ENCODE results near the gene ANAPC1. TPM values are rescaled to one million over a fixed set of nuclear protein-coding genes. Genes with fewer than 3 reads are reported as not detected.
"Not testable (repeated sequence)": the region's sequence is repeated elsewhere in the genome, so short reads cannot be mapped to it uniquely, and the experiment has no call there.

ANAPC1 gene
- total and polyA plus RNA-seq, 7 experiments from 2014 or later = 30.6 to 77.2 (median 58.5) TPM

DNA sequence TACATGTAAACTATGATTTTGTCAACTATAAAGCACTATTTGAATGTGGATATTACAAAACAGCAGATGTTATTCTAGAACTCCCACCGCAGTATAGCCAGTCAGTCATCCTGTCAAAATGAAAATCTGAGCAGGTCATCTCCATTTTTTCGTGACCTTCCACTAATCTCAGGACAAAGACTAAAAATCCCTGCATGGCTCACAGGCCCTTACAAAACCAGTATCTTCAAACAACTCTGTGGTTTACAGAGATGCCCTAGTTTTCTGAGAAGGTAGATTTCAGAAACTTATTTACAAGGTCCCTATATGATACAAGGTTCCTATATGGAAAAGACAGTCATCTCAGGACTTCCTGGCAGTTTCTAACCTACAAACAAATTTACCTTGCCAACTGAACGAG lies 49.8 kb downstream of the ANAPC1 start:
- peaks cover 7 to 28% (median 20%) of the 10 kb centered on the region in 5 donors for H3K36me3 Mint-ChIP-seq
- H3K27ac ChIP-seq (ENCODE audit: low read depth, low read length); ATAC-seq; H3K36me3 ChIP-seq (ENCODE audit: control insufficient read depth in 2 of 3, insufficient read depth in 3 of 3, low read length in 3 of 3); H3K9me3 ChIP-seq (ENCODE audit: control insufficient read depth in 2 of 3, low read length in 3 of 3); H3K27me3 Mint-ChIP-seq; H3K27me3 ChIP-seq (ENCODE audit: control insufficient read depth in 2 of 2, insufficient read depth in 2 of 2, low read length in 2 of 2); POLR2A ChIA-PET; H3K4me3 ChIP-seq (ENCODE audit: low read length); DNase-seq; H3K9me3 Mint-ChIP-seq; H3K4me1 ChIP-seq (ENCODE audit: control insufficient read depth in 2 of 2, insufficient read depth in 2 of 2, low read length in 2 of 2); intact Hi-C loops (cut with micrococcal nuclease); CTCF ChIA-PET: not testable (repeated sequence)
- peaks cover 0 to 29% (median 4%) of the 10 kb centered on the region in 7 donors for H3K4me1 Mint-ChIP-seq
- peak overlapping the region in 3 of 9 donors; percentile 24 to 90 (median 56) for H3K27ac Mint-ChIP-seq
- peak overlapping the region in 1 of 10 donors; percentile 57 for H3K4me3 Mint-ChIP-seq

DNA sequence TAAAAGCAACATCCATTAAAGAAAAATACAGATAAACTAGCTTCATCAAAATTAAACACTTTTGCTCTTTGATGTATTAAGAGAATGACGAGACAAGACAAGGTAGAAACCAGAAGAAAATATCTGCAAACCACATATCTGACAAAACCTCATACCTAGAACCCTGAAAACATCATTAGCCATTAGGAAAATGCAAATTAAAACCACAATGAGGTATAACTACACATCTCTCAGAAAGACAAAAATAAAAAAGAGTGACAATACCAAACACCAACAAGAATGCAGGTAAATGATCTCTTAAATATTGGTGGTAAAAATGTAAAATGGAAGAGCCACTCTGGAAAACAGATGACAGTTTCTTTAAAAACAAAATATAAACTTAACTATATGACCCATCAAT lies 53.5 kb downstream of the ANAPC1 start:
- H3K9me3 Mint-ChIP-seq; POLR2A ChIA-PET; intact Hi-C loops (cut with micrococcal nuclease); CTCF ChIA-PET; DNase-seq; H3K27ac ChIP-seq (ENCODE audit: low read depth, low read length); H3K9me3 ChIP-seq (ENCODE audit: control insufficient read depth in 2 of 3, low read length in 3 of 3); H3K27me3 Mint-ChIP-seq; H3K36me3 ChIP-seq (ENCODE audit: control insufficient read depth in 2 of 3, insufficient read depth in 3 of 3, low read length in 3 of 3); H3K4me3 ChIP-seq (ENCODE audit: low read length); H3K4me1 ChIP-seq (ENCODE audit: control insufficient read depth in 2 of 2, insufficient read depth in 2 of 2, low read length in 2 of 2); ATAC-seq; H3K27me3 ChIP-seq (ENCODE audit: control insufficient read depth in 2 of 2, insufficient read depth in 2 of 2, low read length in 2 of 2): not testable (repeated sequence)
- Mint-ChIP-seq H3K36me3 (peaks cover 11 to 44% (median 29%) of the 10 kb centered on the region in 5 donors), H3K27ac (peak overlapping the region in 1 of 9 donors; percentile 38), H3K4me3 (peak overlapping the region in 1 of 10 donors; percentile 28), H3K4me1 (peaks cover 0 to 26% (median 3%) of the 10 kb centered on the region in 7 donors)

DNA sequence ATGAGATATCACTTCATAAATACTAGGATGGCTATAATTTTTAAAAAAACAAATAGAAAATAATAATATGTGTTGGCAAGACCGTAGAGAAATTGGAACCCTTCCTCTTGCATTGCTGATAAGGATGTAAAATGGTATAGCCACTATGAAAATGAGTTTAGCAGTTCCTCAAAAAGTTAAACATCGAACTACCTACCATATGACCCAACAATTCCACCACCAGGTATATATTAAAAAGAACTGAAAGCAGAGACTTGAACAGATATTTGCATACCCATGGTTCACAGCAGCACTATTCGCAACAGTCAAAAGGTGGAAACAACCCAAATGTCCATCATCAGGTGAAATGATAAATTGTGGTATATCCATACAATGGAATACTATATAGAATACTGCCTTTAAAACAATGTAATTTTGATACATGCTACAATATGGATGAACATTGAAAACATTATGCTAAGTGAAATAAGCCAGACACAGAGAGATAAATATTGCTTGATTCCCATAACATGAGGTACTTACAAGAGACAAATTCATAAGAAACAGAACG lies 55.7 kb downstream of the ANAPC1 start:
- H3K9me3 ChIP-seq (ENCODE audit: control insufficient read depth in 2 of 3, low read length in 3 of 3); H3K4me3 ChIP-seq (ENCODE audit: low read length); H3K9me3 Mint-ChIP-seq; H3K27ac Mint-ChIP-seq; H3K27ac ChIP-seq (ENCODE audit: low read depth, low read length); H3K27me3 ChIP-seq (ENCODE audit: control insufficient read depth in 2 of 2, insufficient read depth in 2 of 2, low read length in 2 of 2); intact Hi-C loops (cut with micrococcal nuclease); H3K4me1 Mint-ChIP-seq; H3K27me3 Mint-ChIP-seq; H3K4me3 Mint-ChIP-seq; POLR2A ChIA-PET; H3K4me1 ChIP-seq (ENCODE audit: control insufficient read depth in 2 of 2, insufficient read depth in 2 of 2, low read length in 2 of 2); ATAC-seq; CTCF ChIA-PET; DNase-seq: not testable (repeated sequence)
- peaks cover 8 to 42% (median 22%) of the 10 kb centered on the region in 5 donors for H3K36me3 Mint-ChIP-seq
- peaks cover 0 to 14% (median 0%) of the 10 kb centered on the region in 3 experiments for H3K36me3 ChIP-seq (ENCODE audit: control insufficient read depth in 2 of 3, insufficient read depth in 3 of 3, low read length in 3 of 3)

DNA sequence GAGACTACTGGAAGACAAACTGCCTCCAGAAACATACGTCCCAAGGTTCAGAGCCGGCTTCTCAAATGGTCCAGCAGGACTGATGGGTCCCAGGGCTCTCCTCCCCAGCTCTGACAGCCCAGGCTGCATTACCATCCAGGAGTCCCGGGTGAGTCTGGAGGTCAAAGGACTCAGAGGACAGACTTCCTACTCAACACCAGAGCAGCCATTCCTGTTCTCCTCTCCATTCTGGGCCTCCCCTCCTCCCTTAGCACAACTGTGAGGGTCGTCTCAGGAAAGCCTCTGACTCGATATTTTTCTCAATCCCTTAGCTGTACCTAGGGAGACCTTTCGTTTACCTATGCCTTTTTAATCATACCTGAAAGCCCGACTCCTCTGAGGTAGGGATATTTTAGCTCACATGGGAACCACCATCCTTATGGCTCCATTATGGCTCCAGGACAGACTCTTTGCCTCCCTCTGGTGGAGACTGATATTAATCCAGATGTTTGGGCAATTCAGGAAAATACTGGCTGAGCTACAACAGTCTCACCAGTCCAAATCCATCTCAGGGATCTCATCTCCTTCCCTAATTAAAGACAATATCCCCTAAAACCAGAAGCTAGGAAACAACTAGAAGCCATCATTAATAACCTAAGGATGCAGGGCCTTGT lies 70.9 kb downstream of the ANAPC1 start:
- POLR2A ChIA-PET, H3K27ac Mint-ChIP-seq, ATAC-seq: not testable (repeated sequence)

DNA sequence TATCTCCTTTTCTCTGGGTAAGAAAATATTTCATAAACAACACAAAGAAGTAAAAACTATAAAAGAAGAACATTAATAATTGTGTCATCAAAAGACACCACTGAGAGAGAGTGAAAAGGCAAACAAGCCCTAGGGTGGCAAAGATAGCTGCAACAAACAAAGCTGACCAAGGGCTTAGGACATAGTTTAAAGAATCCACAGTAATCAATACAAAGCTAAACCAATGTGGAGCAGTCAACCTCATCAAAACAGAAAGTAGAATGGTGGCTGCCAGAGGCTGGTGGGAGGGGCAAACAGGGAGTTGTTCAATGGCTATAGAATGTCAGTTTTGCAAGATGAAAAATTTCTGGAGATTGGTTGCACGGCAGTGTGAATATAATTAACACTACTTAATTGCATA lies 93.4 kb downstream of the ANAPC1 start:
- H3K36me3 Mint-ChIP-seq; H3K27ac Mint-ChIP-seq; H3K4me3 Mint-ChIP-seq; H3K27me3 Mint-ChIP-seq; DNase-seq; POLR2A ChIA-PET; H3K27ac ChIP-seq (ENCODE audit: low read depth, low read length); H3K4me3 ChIP-seq (ENCODE audit: low read length); H3K4me1 ChIP-seq (ENCODE audit: control insufficient read depth in 2 of 2, insufficient read depth in 2 of 2, low read length in 2 of 2); H3K36me3 ChIP-seq (ENCODE audit: control insufficient read depth in 2 of 3, insufficient read depth in 3 of 3, low read length in 3 of 3); CTCF ChIA-PET; H3K4me1 Mint-ChIP-seq; intact Hi-C loops (cut with micrococcal nuclease); ATAC-seq; H3K9me3 ChIP-seq (ENCODE audit: control insufficient read depth in 2 of 3, low read length in 3 of 3); H3K9me3 Mint-ChIP-seq; H3K27me3 ChIP-seq (ENCODE audit: control insufficient read depth in 2 of 2, insufficient read depth in 2 of 2, low read length in 2 of 2): not testable (repeated sequence)

More for the DNA sequence above, 70.9 kb downstream of the ANAPC1 start:
- H3K4me3 Mint-ChIP-seq; H3K9me3 ChIP-seq (ENCODE audit: control insufficient read depth in 2 of 3, low read length in 3 of 3); H3K9me3 Mint-ChIP-seq; H3K4me1 Mint-ChIP-seq; H3K36me3 Mint-ChIP-seq; H3K27me3 Mint-ChIP-seq; DNase-seq; H3K27ac ChIP-seq (ENCODE audit: low read depth, low read length); H3K4me3 ChIP-seq (ENCODE audit: low read length); CTCF ChIA-PET; H3K27me3 ChIP-seq (ENCODE audit: control insufficient read depth in 2 of 2, insufficient read depth in 2 of 2, low read length in 2 of 2); H3K36me3 ChIP-seq (ENCODE audit: control insufficient read depth in 2 of 3, insufficient read depth in 3 of 3, low read length in 3 of 3); H3K4me1 ChIP-seq (ENCODE audit: control insufficient read depth in 2 of 2, insufficient read depth in 2 of 2, low read length in 2 of 2); intact Hi-C loops (cut with micrococcal nuclease): not testable (repeated sequence)

DNA sequence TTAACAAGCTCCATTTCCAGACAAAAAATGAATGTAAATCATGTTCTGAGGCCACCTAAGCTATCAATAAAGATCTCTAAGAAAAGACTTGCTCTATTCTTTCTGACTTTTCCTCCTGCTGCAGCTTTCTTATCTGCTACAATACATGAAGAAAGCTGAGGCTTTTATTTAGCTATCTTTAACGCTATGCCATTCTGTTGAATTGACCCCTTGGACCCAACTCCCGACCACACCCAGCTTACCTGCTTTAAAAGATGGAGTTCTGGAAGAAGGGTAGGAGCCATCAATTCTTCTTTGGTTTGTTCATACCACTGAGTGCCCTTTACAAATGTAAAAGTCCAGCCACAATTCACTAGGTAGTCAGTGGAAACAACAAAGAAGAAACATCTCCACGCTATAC lies 99.9 kb downstream of the ANAPC1 start:
- H3K4me3 Mint-ChIP-seq; H3K27me3 ChIP-seq (ENCODE audit: control insufficient read depth in 2 of 2, insufficient read depth in 2 of 2, low read length in 2 of 2); H3K4me3 ChIP-seq (ENCODE audit: low read length); H3K27ac Mint-ChIP-seq; H3K9me3 ChIP-seq (ENCODE audit: control insufficient read depth in 2 of 3, low read length in 3 of 3); ATAC-seq; POLR2A ChIA-PET; H3K36me3 ChIP-seq (ENCODE audit: control insufficient read depth in 2 of 3, insufficient read depth in 3 of 3, low read length in 3 of 3); CTCF ChIA-PET; DNase-seq; H3K4me1 Mint-ChIP-seq; H3K9me3 Mint-ChIP-seq; H3K4me1 ChIP-seq (ENCODE audit: control insufficient read depth in 2 of 2, insufficient read depth in 2 of 2, low read length in 2 of 2); H3K27me3 Mint-ChIP-seq; H3K36me3 Mint-ChIP-seq; H3K27ac ChIP-seq (ENCODE audit: low read depth, low read length); intact Hi-C loops (cut with micrococcal nuclease): not testable (repeated sequence)

DNA sequence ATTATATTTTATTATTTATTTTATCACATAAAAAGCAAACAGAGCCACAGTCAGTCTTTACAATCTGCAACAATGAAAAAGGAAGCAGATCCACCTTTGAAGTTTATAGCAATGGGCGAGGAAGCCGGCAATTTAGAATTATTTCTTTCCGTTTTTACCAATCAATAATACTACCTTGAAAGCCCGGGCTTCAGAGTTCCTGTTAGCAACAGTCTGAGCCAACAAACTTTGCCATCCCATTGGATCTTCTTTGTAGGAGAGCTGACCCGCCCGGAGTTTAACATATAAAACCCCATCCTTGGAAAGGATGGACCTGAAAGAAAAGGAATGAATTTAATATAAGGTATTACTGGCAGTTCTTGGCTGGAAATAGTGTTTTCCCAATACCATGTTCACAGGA lies 101.8 kb downstream of the ANAPC1 start:
- H3K9me3 ChIP-seq (ENCODE audit: control insufficient read depth in 2 of 3, low read length in 3 of 3); H3K4me3 ChIP-seq (ENCODE audit: low read length); CTCF ChIA-PET; intact Hi-C loops (cut with micrococcal nuclease); H3K27ac Mint-ChIP-seq; H3K36me3 ChIP-seq (ENCODE audit: control insufficient read depth in 2 of 3, insufficient read depth in 3 of 3, low read length in 3 of 3); POLR2A ChIA-PET; H3K27ac ChIP-seq (ENCODE audit: low read depth, low read length); DNase-seq; H3K27me3 Mint-ChIP-seq; ATAC-seq; H3K4me3 Mint-ChIP-seq; H3K9me3 Mint-ChIP-seq; H3K27me3 ChIP-seq (ENCODE audit: control insufficient read depth in 2 of 2, insufficient read depth in 2 of 2, low read length in 2 of 2); H3K36me3 Mint-ChIP-seq; H3K4me1 Mint-ChIP-seq; H3K4me1 ChIP-seq (ENCODE audit: control insufficient read depth in 2 of 2, insufficient read depth in 2 of 2, low read length in 2 of 2): not testable (repeated sequence)

Measured in naive thymus-derived CD4-positive, alpha-beta T cell (primary cell).